ENCODE data around the gene DROSHA. TPM values are rescaled to one million over a fixed set of nuclear protein-coding genes. Genes with fewer than 3 reads are reported as not detected.

Gene DROSHA
- total RNA-seq, 6 experiments from 2014 or later: 67.5 to 77.0 (median 69.6) TPM

GRCh38 chr5:31380049-31380448, 151.8 kb downstream of the DROSHA start:
- peaks cover 53% of the 10 kb centered on the region for H3K4me1 Mint-ChIP-seq (ENCODE audit: low read depth)
- H3K9me3 Mint-ChIP-seq: no peaks in the 10 kb centered on the region
- no peak overlapping the region for H3K27ac Mint-ChIP-seq
- no peak for TF ChIP-seq CTCF (IDR thresholded peaks at IDR 0.05)
- peaks cover 5% of the 10 kb centered on the region; the same call in 1 of the 2 replicates for H3K36me3 Mint-ChIP-seq (ENCODE audit: low read depth)
- no peak overlapping the region for H3K4me3 Mint-ChIP-seq
- DNase-seq: no peak
- H3K27me3 Mint-ChIP-seq (ENCODE audit: insufficient read depth): no peaks in the 10 kb centered on the region; the same call in 1 of the 2 replicates

- Mint-ChIP-seq H3K27ac (peak overlapping the region; percentile 53), H3K36me3 (ENCODE audit: low read depth) (no peaks in the 10 kb centered on the region), H3K4me3 (peak overlapping the region; percentile 5; the same call in 1 of the 2 replicates), H3K27me3 (ENCODE audit: insufficient read depth) (no peaks in the 10 kb centered on the region; the same call in 1 of the 2 replicates), H3K9me3 (no peaks in the 10 kb centered on the region), H3K4me1 (ENCODE audit: low read depth) (peaks cover 48% of the 10 kb centered on the region)
- TF ChIP-seq CTCF (IDR thresholded peaks at IDR 0.05): no peak
- no peak for DNase-seq
These were observed 153.1 kb downstream of the DROSHA start for GRCh38 chr5:31378838-31379237.

GRCh38 chr5:31378136-31378535, 153.8 kb downstream of the DROSHA start:
- H3K27me3 Mint-ChIP-seq (ENCODE audit: insufficient read depth): no peaks in the 10 kb centered on the region; the same call in 1 of the 2 replicates
- TF ChIP-seq CTCF (IDR thresholded peaks at IDR 0.05): no peak
- no peaks in the 10 kb centered on the region for H3K36me3 Mint-ChIP-seq (ENCODE audit: low read depth)
- H3K9me3 Mint-ChIP-seq: no peaks in the 10 kb centered on the region
- peaks cover 40% of the 10 kb centered on the region for H3K4me1 Mint-ChIP-seq (ENCODE audit: low read depth)
- no peak overlapping the region for H3K27ac Mint-ChIP-seq
- no peak for DNase-seq
- H3K4me3 Mint-ChIP-seq: no peak overlapping the region

- no peak for DNase-seq
- no peaks in the 10 kb centered on the region for H3K9me3 Mint-ChIP-seq
- peaks cover 33% of the 10 kb centered on the region for H3K4me1 Mint-ChIP-seq (ENCODE audit: low read depth)
- no peaks in the 10 kb centered on the region; the same call in 1 of the 2 replicates for H3K27me3 Mint-ChIP-seq (ENCODE audit: insufficient read depth)
- H3K27ac Mint-ChIP-seq: no peak overlapping the region
- H3K4me3 Mint-ChIP-seq: no peak overlapping the region
- H3K36me3 Mint-ChIP-seq (ENCODE audit: low read depth): no peaks in the 10 kb centered on the region
- no peak for TF ChIP-seq CTCF (IDR thresholded peaks at IDR 0.05)
These were observed 154.5 kb downstream of the DROSHA start for GRCh38 chr5:31377274-31377946.

GRCh38 chr5:31375999-31376720, 155.7 kb downstream of the DROSHA start:
- no peak for DNase-seq
- Mint-ChIP-seq H3K4me1 (ENCODE audit: low read depth) (peaks cover 34% of the 10 kb centered on the region), H3K4me3 (no peak overlapping the region), H3K9me3 (no peaks in the 10 kb centered on the region), H3K27ac (no peak overlapping the region), H3K36me3 (ENCODE audit: low read depth) (peaks cover 4% of the 10 kb centered on the region), H3K27me3 (ENCODE audit: insufficient read depth) (no peaks in the 10 kb centered on the region; the same call in 1 of the 2 replicates)
- TF ChIP-seq CTCF (IDR thresholded peaks at IDR 0.05): no peak
